MM.1S (cell line): ENCODE results near the gene SPRED1.

Experiments used
- CTCF ChIP-seq: fragments of 300-600 bp; sonication (generic); IDR thresholded peaks from 2 replicates; pipeline ENCODE4 v1.5.1; 2016; ENCODE audit warnings: antibody characterized with exemption, low read length, mixed read lengths
- EZH2 ChIP-seq: fragments of 300-600 bp; sonication (generic); optimal IDR thresholded peaks from 2 replicates; pipeline ENCODE3; 2017; ENCODE audit warnings: low read depth, mild to moderate bottlenecking, antibody characterized with exemption, low read length, mixed read lengths
- EZH2phosphoT487 ChIP-seq: fragments of 300-600 bp; sonication (generic); IDR thresholded peaks from 2 replicates; pipeline ENCODE4 v1.6.1; 2018; ENCODE audit warnings: antibody characterized with exemption, low read length

DNA sequence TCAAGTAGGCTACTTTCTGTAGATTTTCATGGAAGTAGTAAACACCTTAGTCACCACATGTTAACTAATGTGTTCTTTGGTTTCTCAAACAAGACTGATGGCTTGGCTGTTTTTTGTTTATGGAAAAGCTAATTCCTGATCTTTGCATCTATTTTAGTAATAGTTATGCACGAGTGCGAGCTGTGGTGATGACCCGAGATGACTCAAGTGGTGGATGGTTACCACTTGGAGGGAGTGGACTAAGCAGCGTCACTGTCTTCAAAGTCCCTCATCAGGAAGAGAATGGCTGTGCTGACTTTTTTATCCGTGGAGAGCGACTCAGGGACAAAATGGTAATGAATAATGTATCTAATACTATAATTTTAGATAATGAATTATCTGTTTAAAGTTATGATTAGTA is 46.6 kb downstream of the SPRED1 start:
- TF ChIP-seq CTCF (no peak), EZH2 (no peak), EZH2phosphoT487 (no peak)
